ENCODE data around the gene OR9I1. TPM values are rescaled to one million over a fixed set of nuclear protein-coding genes. Genes with fewer than 3 reads are reported as not detected.

OR9I1 gene
- total and polyA plus RNA-seq, 8 donors: not detected

- H3K9me3 ChIP-seq: no peaks in the 10 kb centered on the region
- H3K4me3 ChIP-seq: no peak overlapping the region
- no peaks in the 10 kb centered on the region for H3K27me3 ChIP-seq
- no peak for TF ChIP-seq CTCF (IDR thresholded peaks at IDR 0.05)
- TF ChIP-seq POLR2AphosphoS5 (IDR thresholded peaks at IDR 0.05): no peak
- TF ChIP-seq EP300 (IDR thresholded peaks at IDR 0.05): no peak
- TF ChIP-seq POLR2A (IDR thresholded peaks at IDR 0.05): no peak
- no peaks in the 10 kb centered on the region for H3K4me1 ChIP-seq
- WGBS, 5 donors: 48 to 57% (median 52%) methylated on average over 7 of the region's 7 CpGs
- no peak for DNase-seq
- H3K36me3 ChIP-seq: no peaks in the 10 kb centered on the region
- H3K27ac ChIP-seq: no peak overlapping the region
- intact Hi-C loops (cut with DNase I; ENCODE audit: low total_unique reads): no loop called here
Observed at GRCh38 chr11:58133309-58134076, 8.2 kb upstream of the OR9I1 start.

GRCh38 chr11:58127350-58127749, 2.0 kb upstream of the OR9I1 start:
- no peaks in the 10 kb centered on the region for H3K36me3 ChIP-seq
- no peak for DNase-seq
- no peaks in the 10 kb centered on the region for H3K9me3 ChIP-seq
- TF ChIP-seq CTCF (IDR thresholded peaks at IDR 0.05): no peak
- TF ChIP-seq POLR2A (IDR thresholded peaks at IDR 0.05): no peak
- TF ChIP-seq EP300 (IDR thresholded peaks at IDR 0.05): no peak
- TF ChIP-seq POLR2AphosphoS5 (IDR thresholded peaks at IDR 0.05): no peak
- no peak overlapping the region for H3K4me3 ChIP-seq
- H3K27me3 ChIP-seq: no peaks in the 10 kb centered on the region
- intact Hi-C loops (cut with DNase I; ENCODE audit: low total_unique reads): no loop called here
- no peaks in the 10 kb centered on the region for H3K4me1 ChIP-seq
- no peak overlapping the region for H3K27ac ChIP-seq

- intact Hi-C loops (cut with DNase I; ENCODE audit: low total_unique reads): no loop called here
- no peak overlapping the region for H3K27ac ChIP-seq
- H3K9me3 ChIP-seq: peaks cover 0 to 3% (median 0%) of the 10 kb centered on the region in 4 donors
- WGBS, 5 donors: 56 to 84% (median 76%) methylated on average over 1 of the region's 1 CpG
- H3K27me3 ChIP-seq: no peaks in the 10 kb centered on the region
- H3K4me1 ChIP-seq: no peaks in the 10 kb centered on the region
- DNase-seq: no peak
- TF ChIP-seq EP300 (IDR thresholded peaks at IDR 0.05) (no peak), POLR2A (IDR thresholded peaks at IDR 0.05) (no peak), POLR2AphosphoS5 (IDR thresholded peaks at IDR 0.05) (no peak), CTCF (IDR thresholded peaks at IDR 0.05) (no peak)
- H3K4me3 ChIP-seq: no peak overlapping the region
- H3K36me3 ChIP-seq: no peaks in the 10 kb centered on the region
Observed at GRCh38 chr11:58121096-58121495, 4.2 kb downstream of the OR9I1 start.

GRCh38 chr11:58097437-58097836, 27.9 kb downstream of the OR9I1 start:
- intact Hi-C loops (cut with DNase I; ENCODE audit: low total_unique reads): no loop called here
- TF ChIP-seq POLR2A (IDR thresholded peaks at IDR 0.05) (no peak), POLR2AphosphoS5 (IDR thresholded peaks at IDR 0.05) (no peak), EP300 (IDR thresholded peaks at IDR 0.05) (no peak), CTCF (IDR thresholded peaks at IDR 0.05) (no peak)
- peaks cover 0 to 13% (median 4%) of the 10 kb centered on the region in 4 donors for H3K9me3 ChIP-seq
- no peak overlapping the region for H3K27ac ChIP-seq
- H3K36me3 ChIP-seq: no peaks in the 10 kb centered on the region
- H3K27me3 ChIP-seq: no peaks in the 10 kb centered on the region
- no peak for DNase-seq
- no peaks in the 10 kb centered on the region for H3K4me1 ChIP-seq
- 65 to 75% (median 72%) methylated on average over 2 of the region's 2 CpGs for WGBS, 5 donors
- no peak overlapping the region for H3K4me3 ChIP-seq
